HEK293 (cell line): ENCODE measurements around the gene DCAF8L1.
A peak's percentile ranks its signal among the peaks of the same experiment; 100 is the strongest.
"Not testable (repeated sequence)": the region's sequence is repeated elsewhere in the genome, so short reads cannot be mapped to it uniquely, and the experiment has no call there.

Source experiments
- CTCF ChIA-PET: fragments of 350-600 bp; formaldehyde crosslinking; extraction: SDS; loops from one replicate; lab custom pipeline; 2021; ENCODE audit warnings: antibody characterized with exemption; lab: Yijun Ruan, JAX
- POLR2A ChIA-PET: fragments of 300-600 bp; formaldehyde crosslinking; extraction: SDS; loops from one replicate; lab custom pipeline; 2020; ENCODE audit warnings: antibody characterized with exemption, inconsistent platforms; lab: Yijun Ruan, JAX
- H3K27ac ChIP-seq: fragments of 200-500 bp; sonication (Bioruptor generic); 2 replicates; pipeline ENCODE4 v1.5.1; 2014; ENCODE audit warnings: low read depth, low read length, control low read depth, inconsistent platforms; ENCODE audit errors: extremely low read depth
- H3K36me3 ChIP-seq, 2 experiments: fragments of 200-500 bp in 1 of 2; sonication (Bioruptor generic) in 1 of 2; 1 replicate in 1 of 2; 2 replicates in 1 of 2; pipeline ENCODE4 v1.5.1; 2014 to 2017; ENCODE audit warnings: inconsistent platforms in 2 of 2, low read length in 2 of 2; ENCODE audit not compliant: control insufficient read depth in 2 of 2, insufficient read depth in 1 of 2
- H3K4me1 ChIP-seq: fragments of 200-500 bp; sonication (Bioruptor generic); 2 replicates; pipeline ENCODE4 v1.5.1; 2014; ENCODE audit warnings: mild to moderate bottlenecking, low read length, inconsistent platforms; ENCODE audit not compliant: control insufficient read depth, insufficient read depth
- H3K4me3 ChIP-seq: 2 replicates; pipeline ENCODE4 v1.5.1; 2011; ENCODE audit warnings: low read depth, mild to moderate bottlenecking, control low read depth, low read length, moderate library complexity
- H3K9me3 ChIP-seq: fragments of 200-500 bp; sonication (Bioruptor generic); 2 replicates; pipeline ENCODE4 v1.5.1; 2014; ENCODE audit warnings: low read depth, low read length, inconsistent platforms; ENCODE audit not compliant: control insufficient read depth, insufficient read depth
- KLF7 ChIP-seq: fragments of 450-650 bp; formaldehyde crosslinking; IDR thresholded peaks from 2 replicates; pipeline ENCODE4 v1.5.1; 2016; ENCODE audit warnings: missing biosample characterization, missing genetic modification characterization, borderline replicate concordance
- SETDB1 ChIP-seq: IDR thresholded peaks from one replicate; pipeline ENCODE4 v1.6.1; 2017; ENCODE audit warnings: mild to moderate bottlenecking, low read length, moderate library complexity, mixed read lengths; ENCODE audit not compliant: insufficient read length
- SP7 ChIP-seq: fragments of 450-650 bp; formaldehyde crosslinking; IDR thresholded peaks from 2 replicates; pipeline ENCODE4 v1.5.1; 2016; ENCODE audit warnings: missing biosample characterization, missing genetic modification characterization
- TRIM28 ChIP-seq: IDR thresholded peaks from 2 replicates; pipeline ENCODE4 v1.6.1; 2011; ENCODE audit warnings: low read length, control low read depth, borderline replicate concordance
- ZBTB1 ChIP-seq: fragments of 450-650 bp; formaldehyde crosslinking; IDR thresholded peaks from 2 replicates; pipeline ENCODE4 v1.5.1; 2016; ENCODE audit warnings: missing biosample characterization, missing genetic modification characterization
- ZBTB20 ChIP-seq: fragments of 450-650 bp; formaldehyde crosslinking; IDR thresholded peaks from 2 replicates; pipeline ENCODE4 v1.5.1; 2016; ENCODE audit warnings: missing biosample characterization, missing genetic modification characterization
- ZBTB21 ChIP-seq: fragments of 450-650 bp; formaldehyde crosslinking; IDR thresholded peaks from 2 replicates; pipeline ENCODE4 v1.5.1; 2017; ENCODE audit warnings: missing biosample characterization, missing genetic modification characterization
- ZBTB48 ChIP-seq: fragments of 450-650 bp; formaldehyde crosslinking; IDR thresholded peaks from 2 replicates; pipeline ENCODE4 v1.5.1; 2016; ENCODE audit warnings: missing biosample characterization, missing genetic modification characterization
- ZNF221 ChIP-seq: fragments of 450-650 bp; formaldehyde crosslinking; IDR thresholded peaks from 2 replicates; pipeline ENCODE4 v1.5.1; 2017; ENCODE audit warnings: missing biosample characterization, missing genetic modification characterization, borderline replicate concordance
- ZNF223 ChIP-seq: fragments of 450-650 bp; formaldehyde crosslinking; IDR thresholded peaks from 2 replicates; pipeline ENCODE4 v1.5.1; 2016; ENCODE audit warnings: missing biosample characterization, missing genetic modification characterization
- ZNF501 ChIP-seq: fragments of 450-650 bp; formaldehyde crosslinking; IDR thresholded peaks from 2 replicates; pipeline ENCODE4 v1.5.1; 2016; ENCODE audit warnings: missing biosample characterization, missing genetic modification characterization
- ZNF561 ChIP-seq: fragments of 450-650 bp; IDR thresholded peaks from 2 replicates; pipeline ENCODE4 v1.5.1; 2018; ENCODE audit warnings: missing biosample characterization, missing genetic modification characterization, borderline replicate concordance
- ZNF768 ChIP-seq: fragments of 450-650 bp; formaldehyde crosslinking; IDR thresholded peaks from 2 replicates; pipeline ENCODE4 v1.5.1; 2018; ENCODE audit warnings: missing biosample characterization, mild to moderate bottlenecking, missing genetic modification characterization
- ZNF791 ChIP-seq: fragments of 450-650 bp; formaldehyde crosslinking; IDR thresholded peaks from 2 replicates; pipeline ENCODE4 v1.5.1; 2016; ENCODE audit warnings: missing biosample characterization, missing genetic modification characterization
- ZSCAN23 ChIP-seq: fragments of 450-650 bp; formaldehyde crosslinking; IDR thresholded peaks from 2 replicates; pipeline ENCODE4 v1.5.1; 2016; ENCODE audit warnings: missing biosample characterization, missing genetic modification characterization
- TF ChIP-seq, protein P1 (sequence below): fragments of 450-650 bp; formaldehyde crosslinking; IDR thresholded peaks from 2 replicates; pipeline ENCODE4 v1.5.1; 2016; ENCODE audit warnings: missing biosample characterization, missing genetic modification characterization
- TF ChIP-seq, protein P2 (sequence below): fragments of 450-650 bp; formaldehyde crosslinking; IDR thresholded peaks from 2 replicates; pipeline ENCODE4 v1.5.1; 2016; ENCODE audit warnings: missing biosample characterization, missing genetic modification characterization
- TF ChIP-seq, protein P3 (sequence below): fragments of 450-650 bp; formaldehyde crosslinking; IDR thresholded peaks from 2 replicates; pipeline ENCODE4 v1.5.1; 2016; ENCODE audit warnings: missing biosample characterization, missing genetic modification characterization
- TF ChIP-seq, protein P4 (sequence below): fragments of 450-650 bp; formaldehyde crosslinking; IDR thresholded peaks from 2 replicates; pipeline ENCODE4 v1.5.1; 2016; ENCODE audit warnings: missing biosample characterization, missing genetic modification characterization, borderline replicate concordance
- TF ChIP-seq, protein P5 (sequence below): sonication (generic); formaldehyde crosslinking; IDR thresholded peaks from 2 replicates; pipeline ENCODE4 v1.8.1; 2022; ENCODE audit warnings: mild to moderate bottlenecking, moderate library complexity, missing genetic modification reagents

The DCAF8L1 gene

DNA sequence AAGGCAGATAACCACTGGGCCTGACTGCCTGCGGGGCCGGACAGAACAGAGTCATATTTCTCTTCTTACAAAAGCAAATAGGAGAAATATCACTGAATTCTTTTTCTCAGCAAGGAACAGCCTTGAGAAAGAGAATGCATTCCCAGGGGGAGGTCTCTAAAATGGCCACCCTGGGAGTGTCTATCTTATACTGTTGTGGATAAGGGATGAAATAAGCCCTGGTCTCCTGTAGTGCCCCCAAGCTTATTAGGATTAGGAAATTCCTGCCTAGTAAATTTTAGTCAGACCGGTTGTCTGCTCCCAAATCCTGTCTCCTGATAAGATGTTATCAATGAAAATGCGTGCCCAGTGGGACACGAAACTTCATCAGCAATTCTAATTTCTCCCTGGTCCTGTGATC, 20.8 kb downstream of the DCAF8L1 start:
- POLR2A ChIA-PET, CTCF ChIA-PET, H3K27ac ChIP-seq, H3K4me1 ChIP-seq, H3K4me3 ChIP-seq, H3K9me3 ChIP-seq, H3K36me3 ChIP-seq: not testable (repeated sequence)
- TF ChIP-seq SETDB1 (peak; percentile 97), TRIM28 (0 out of 2 replicates have a peak, but pooled peaks have one; percentile 23)

DNA sequence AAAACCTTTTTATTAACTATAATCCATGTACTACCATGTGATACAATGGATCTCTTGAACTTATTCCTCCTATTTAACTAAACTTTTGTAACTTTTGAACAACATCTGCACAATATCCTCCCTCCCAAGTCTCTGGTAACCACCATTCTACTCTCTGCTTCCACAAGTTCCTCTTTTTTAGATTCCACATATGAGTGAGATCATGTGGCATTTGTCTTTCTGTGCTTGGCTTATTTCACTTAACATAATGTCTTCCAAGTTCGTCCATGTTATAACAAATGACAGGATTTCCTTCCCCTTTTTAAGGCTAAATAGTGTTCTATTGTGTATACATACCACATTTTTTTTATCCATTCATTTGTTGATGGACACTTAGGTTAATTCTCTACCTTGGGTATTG, 28.1 kb downstream of the DCAF8L1 start:
- CTCF ChIA-PET, result no interaction called here
- POLR2A ChIA-PET, result no interaction called here
- H3K4me3 ChIP-seq, result no peak overlapping the region
- no peak overlapping the region for H3K27ac ChIP-seq
- no peaks in the 10 kb centered on the region for H3K36me3 ChIP-seq
- H3K4me1 ChIP-seq, result no peaks in the 10 kb centered on the region
- no peaks in the 10 kb centered on the region for H3K9me3 ChIP-seq
- TF ChIP-seq ZNF791 (tag by site-specific recombination) (no peak), ZNF561 (no peak), ZNF223 (tag by site-specific recombination) (no peak), SP7 (tag by site-specific recombination) (no peak), ZNF221 (tag by site-specific recombination) (no peak), ZBTB1 (no peak), SETDB1 (no peak), ZBTB48 (tag by site-specific recombination) (no peak), ZBTB21 (no peak), ZSCAN23 (tag by site-specific recombination) (no peak), ZBTB20 (no peak), ZNF768 (no peak), KLF7 (tag by site-specific recombination) (no peak), ZNF501 (tag by site-specific recombination) (no peak)
- TF ChIP-seq, protein P1, sequence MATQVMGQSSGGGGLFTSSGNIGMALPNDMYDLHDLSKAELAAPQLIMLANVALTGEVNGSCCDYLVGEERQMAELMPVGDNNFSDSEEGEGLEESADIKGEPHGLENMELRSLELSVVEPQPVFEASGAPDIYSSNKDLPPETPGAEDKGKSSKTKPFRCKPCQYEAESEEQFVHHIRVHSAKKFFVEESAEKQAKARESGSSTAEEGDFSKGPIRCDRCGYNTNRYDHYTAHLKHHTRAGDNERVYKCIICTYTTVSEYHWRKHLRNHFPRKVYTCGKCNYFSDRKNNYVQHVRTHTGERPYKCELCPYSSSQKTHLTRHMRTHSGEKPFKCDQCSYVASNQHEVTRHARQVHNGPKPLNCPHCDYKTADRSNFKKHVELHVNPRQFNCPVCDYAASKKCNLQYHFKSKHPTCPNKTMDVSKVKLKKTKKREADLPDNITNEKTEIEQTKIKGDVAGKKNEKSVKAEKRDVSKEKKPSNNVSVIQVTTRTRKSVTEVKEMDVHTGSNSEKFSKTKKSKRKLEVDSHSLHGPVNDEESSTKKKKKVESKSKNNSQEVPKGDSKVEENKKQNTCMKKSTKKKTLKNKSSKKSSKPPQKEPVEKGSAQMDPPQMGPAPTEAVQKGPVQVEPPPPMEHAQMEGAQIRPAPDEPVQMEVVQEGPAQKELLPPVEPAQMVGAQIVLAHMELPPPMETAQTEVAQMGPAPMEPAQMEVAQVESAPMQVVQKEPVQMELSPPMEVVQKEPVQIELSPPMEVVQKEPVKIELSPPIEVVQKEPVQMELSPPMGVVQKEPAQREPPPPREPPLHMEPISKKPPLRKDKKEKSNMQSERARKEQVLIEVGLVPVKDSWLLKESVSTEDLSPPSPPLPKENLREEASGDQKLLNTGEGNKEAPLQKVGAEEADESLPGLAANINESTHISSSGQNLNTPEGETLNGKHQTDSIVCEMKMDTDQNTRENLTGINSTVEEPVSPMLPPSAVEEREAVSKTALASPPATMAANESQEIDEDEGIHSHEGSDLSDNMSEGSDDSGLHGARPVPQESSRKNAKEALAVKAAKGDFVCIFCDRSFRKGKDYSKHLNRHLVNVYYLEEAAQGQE (tag by site-specific recombination), result no peak
- TF ChIP-seq, protein P2, sequence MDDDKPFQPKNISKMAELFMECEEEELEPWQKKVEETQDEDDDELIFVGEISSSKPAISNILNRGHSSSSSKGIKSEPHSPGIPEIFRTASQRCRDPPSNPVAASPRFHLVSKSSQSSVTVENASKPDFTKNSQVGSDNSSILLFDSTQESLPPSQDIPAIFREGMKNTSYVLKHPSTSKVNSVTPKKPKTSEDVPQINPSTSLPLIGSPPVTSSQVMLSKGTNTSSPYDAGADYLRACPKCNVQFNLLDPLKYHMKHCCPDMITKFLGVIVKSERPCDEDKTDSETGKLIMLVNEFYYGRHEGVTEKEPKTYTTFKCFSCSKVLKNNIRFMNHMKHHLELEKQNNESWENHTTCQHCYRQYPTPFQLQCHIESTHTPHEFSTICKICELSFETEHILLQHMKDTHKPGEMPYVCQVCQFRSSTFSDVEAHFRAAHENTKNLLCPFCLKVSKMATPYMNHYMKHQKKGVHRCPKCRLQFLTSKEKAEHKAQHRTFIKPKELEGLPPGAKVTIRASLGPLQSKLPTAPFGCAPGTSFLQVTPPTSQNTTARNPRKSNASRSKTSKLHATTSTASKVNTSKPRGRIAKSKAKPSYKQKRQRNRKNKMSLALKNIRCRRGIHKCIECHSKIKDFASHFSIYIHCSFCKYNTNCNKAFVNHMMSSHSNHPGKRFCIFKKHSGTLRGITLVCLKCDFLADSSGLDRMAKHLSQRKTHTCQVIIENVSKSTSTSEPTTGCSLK (tag by site-specific recombination), result no peak
- TF ChIP-seq, protein P3, sequence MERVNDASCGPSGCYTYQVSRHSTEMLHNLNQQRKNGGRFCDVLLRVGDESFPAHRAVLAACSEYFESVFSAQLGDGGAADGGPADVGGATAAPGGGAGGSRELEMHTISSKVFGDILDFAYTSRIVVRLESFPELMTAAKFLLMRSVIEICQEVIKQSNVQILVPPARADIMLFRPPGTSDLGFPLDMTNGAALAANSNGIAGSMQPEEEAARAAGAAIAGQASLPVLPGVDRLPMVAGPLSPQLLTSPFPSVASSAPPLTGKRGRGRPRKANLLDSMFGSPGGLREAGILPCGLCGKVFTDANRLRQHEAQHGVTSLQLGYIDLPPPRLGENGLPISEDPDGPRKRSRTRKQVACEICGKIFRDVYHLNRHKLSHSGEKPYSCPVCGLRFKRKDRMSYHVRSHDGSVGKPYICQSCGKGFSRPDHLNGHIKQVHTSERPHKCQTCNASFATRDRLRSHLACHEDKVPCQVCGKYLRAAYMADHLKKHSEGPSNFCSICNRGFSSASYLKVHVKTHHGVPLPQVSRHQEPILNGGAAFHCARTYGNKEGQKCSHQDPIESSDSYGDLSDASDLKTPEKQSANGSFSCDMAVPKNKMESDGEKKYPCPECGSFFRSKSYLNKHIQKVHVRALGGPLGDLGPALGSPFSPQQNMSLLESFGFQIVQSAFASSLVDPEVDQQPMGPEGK (tag by site-specific recombination), result no peak
- TF ChIP-seq, protein P4, sequence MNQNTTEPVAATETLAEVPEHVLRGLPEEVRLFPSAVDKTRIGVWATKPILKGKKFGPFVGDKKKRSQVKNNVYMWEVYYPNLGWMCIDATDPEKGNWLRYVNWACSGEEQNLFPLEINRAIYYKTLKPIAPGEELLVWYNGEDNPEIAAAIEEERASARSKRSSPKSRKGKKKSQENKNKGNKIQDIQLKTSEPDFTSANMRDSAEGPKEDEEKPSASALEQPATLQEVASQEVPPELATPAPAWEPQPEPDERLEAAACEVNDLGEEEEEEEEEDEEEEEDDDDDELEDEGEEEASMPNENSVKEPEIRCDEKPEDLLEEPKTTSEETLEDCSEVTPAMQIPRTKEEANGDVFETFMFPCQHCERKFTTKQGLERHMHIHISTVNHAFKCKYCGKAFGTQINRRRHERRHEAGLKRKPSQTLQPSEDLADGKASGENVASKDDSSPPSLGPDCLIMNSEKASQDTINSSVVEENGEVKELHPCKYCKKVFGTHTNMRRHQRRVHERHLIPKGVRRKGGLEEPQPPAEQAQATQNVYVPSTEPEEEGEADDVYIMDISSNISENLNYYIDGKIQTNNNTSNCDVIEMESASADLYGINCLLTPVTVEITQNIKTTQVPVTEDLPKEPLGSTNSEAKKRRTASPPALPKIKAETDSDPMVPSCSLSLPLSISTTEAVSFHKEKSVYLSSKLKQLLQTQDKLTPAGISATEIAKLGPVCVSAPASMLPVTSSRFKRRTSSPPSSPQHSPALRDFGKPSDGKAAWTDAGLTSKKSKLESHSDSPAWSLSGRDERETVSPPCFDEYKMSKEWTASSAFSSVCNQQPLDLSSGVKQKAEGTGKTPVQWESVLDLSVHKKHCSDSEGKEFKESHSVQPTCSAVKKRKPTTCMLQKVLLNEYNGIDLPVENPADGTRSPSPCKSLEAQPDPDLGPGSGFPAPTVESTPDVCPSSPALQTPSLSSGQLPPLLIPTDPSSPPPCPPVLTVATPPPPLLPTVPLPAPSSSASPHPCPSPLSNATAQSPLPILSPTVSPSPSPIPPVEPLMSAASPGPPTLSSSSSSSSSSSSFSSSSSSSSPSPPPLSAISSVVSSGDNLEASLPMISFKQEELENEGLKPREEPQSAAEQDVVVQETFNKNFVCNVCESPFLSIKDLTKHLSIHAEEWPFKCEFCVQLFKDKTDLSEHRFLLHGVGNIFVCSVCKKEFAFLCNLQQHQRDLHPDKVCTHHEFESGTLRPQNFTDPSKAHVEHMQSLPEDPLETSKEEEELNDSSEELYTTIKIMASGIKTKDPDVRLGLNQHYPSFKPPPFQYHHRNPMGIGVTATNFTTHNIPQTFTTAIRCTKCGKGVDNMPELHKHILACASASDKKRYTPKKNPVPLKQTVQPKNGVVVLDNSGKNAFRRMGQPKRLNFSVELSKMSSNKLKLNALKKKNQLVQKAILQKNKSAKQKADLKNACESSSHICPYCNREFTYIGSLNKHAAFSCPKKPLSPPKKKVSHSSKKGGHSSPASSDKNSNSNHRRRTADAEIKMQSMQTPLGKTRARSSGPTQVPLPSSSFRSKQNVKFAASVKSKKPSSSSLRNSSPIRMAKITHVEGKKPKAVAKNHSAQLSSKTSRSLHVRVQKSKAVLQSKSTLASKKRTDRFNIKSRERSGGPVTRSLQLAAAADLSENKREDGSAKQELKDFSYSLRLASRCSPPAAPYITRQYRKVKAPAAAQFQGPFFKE, result no peak
- TF ChIP-seq, protein P5, sequence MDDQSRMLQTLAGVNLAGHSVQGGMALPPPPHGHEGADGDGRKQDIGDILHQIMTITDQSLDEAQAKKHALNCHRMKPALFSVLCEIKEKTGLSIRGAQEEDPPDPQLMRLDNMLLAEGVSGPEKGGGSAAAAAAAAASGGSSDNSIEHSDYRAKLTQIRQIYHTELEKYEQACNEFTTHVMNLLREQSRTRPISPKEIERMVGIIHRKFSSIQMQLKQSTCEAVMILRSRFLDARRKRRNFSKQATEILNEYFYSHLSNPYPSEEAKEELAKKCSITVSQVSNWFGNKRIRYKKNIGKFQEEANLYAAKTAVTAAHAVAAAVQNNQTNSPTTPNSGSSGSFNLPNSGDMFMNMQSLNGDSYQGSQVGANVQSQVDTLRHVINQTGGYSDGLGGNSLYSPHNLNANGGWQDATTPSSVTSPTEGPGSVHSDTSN (CRISPR knock-in tag), result no peak
